ENCODE results near the gene OSBPL3.
"Not testable (repeated sequence)": the region's sequence is repeated elsewhere in the genome, so short reads cannot be mapped to it uniquely, and the experiment has no call there.

OSBPL3 gene

GRCh38 chr7:24798261-24798660, 181.7 kb downstream of the OSBPL3 start:
- no peaks in the 10 kb centered on the region for H3K9me3 ChIP-seq (ENCODE audit: control insufficient read depth, low read depth, low read length)
- H3K9ac ChIP-seq (ENCODE audit: low read length) = no peak overlapping the region
- no peaks in the 10 kb centered on the region for H3K27me3 ChIP-seq (ENCODE audit: control insufficient read depth, insufficient read depth, low read length)
- H3K4me3 ChIP-seq (ENCODE audit: low read length) = no peak overlapping the region
- no peaks in the 10 kb centered on the region for H3K36me3 ChIP-seq (ENCODE audit: control insufficient read depth, low read depth, low read length)
- peaks cover 7% of the 10 kb centered on the region for H3K4me1 ChIP-seq (ENCODE audit: control insufficient read depth, low read depth, low read length)
- H3K27ac ChIP-seq (ENCODE audit: low read length) = no peak overlapping the region

GRCh38 chr7:24797270-24797669, 182.7 kb downstream of the OSBPL3 start:
- H3K4me3 ChIP-seq (ENCODE audit: low read length) = no peak overlapping the region
- no peak overlapping the region for H3K27ac ChIP-seq (ENCODE audit: low read length)
- peaks cover 6% of the 10 kb centered on the region for H3K4me1 ChIP-seq (ENCODE audit: control insufficient read depth, low read depth, low read length)
- no peak overlapping the region for H3K9ac ChIP-seq (ENCODE audit: low read length)
- no peaks in the 10 kb centered on the region for H3K36me3 ChIP-seq (ENCODE audit: control insufficient read depth, low read depth, low read length)
- H3K27me3 ChIP-seq (ENCODE audit: control insufficient read depth, insufficient read depth, low read length) = no peaks in the 10 kb centered on the region
- H3K9me3 ChIP-seq (ENCODE audit: control insufficient read depth, low read depth, low read length) = no peaks in the 10 kb centered on the region

- Histone ChIP-seq H3K27me3 (ENCODE audit: control insufficient read depth, insufficient read depth, low read length) (no peaks in the 10 kb centered on the region), H3K4me3 (ENCODE audit: low read length) (no peak overlapping the region), H3K9me3 (ENCODE audit: control insufficient read depth, low read depth, low read length) (no peaks in the 10 kb centered on the region), H3K9ac (ENCODE audit: low read length) (no peak overlapping the region), H3K27ac (ENCODE audit: low read length) (no peak overlapping the region), H3K36me3 (ENCODE audit: control insufficient read depth, low read depth, low read length) (no peaks in the 10 kb centered on the region), H3K4me1 (ENCODE audit: control insufficient read depth, low read depth, low read length) (peaks cover 3% of the 10 kb centered on the region)
Observed at GRCh38 chr7:24795407-24795767, 184.6 kb downstream of the OSBPL3 start.

- H3K4me3 ChIP-seq (ENCODE audit: low read length); H3K27ac ChIP-seq (ENCODE audit: low read length); H3K4me1 ChIP-seq (ENCODE audit: control insufficient read depth, low read depth, low read length); H3K36me3 ChIP-seq (ENCODE audit: control insufficient read depth, low read depth, low read length); H3K9ac ChIP-seq (ENCODE audit: low read length); H3K9me3 ChIP-seq (ENCODE audit: control insufficient read depth, low read depth, low read length); H3K27me3 ChIP-seq (ENCODE audit: control insufficient read depth, insufficient read depth, low read length): not testable (repeated sequence)
Observed at GRCh38 chr7:24794751-24795406, 185.1 kb downstream of the OSBPL3 start.

- Histone ChIP-seq H3K9me3 (ENCODE audit: control insufficient read depth, low read depth, low read length) (no peaks in the 10 kb centered on the region), H3K36me3 (ENCODE audit: control insufficient read depth, low read depth, low read length) (no peaks in the 10 kb centered on the region), H3K27ac (ENCODE audit: low read length) (no peak overlapping the region), H3K4me3 (ENCODE audit: low read length) (no peak overlapping the region), H3K4me1 (ENCODE audit: control insufficient read depth, low read depth, low read length) (peaks cover 3% of the 10 kb centered on the region), H3K9ac (ENCODE audit: low read length) (no peak overlapping the region), H3K27me3 (ENCODE audit: control insufficient read depth, insufficient read depth, low read length) (no peaks in the 10 kb centered on the region)
Observed at GRCh38 chr7:24793982-24794648, 185.9 kb downstream of the OSBPL3 start.

- H3K36me3 ChIP-seq (ENCODE audit: control insufficient read depth, low read depth, low read length) = no peaks in the 10 kb centered on the region
- no peaks in the 10 kb centered on the region for H3K27me3 ChIP-seq (ENCODE audit: control insufficient read depth, insufficient read depth, low read length)
- no peak overlapping the region for H3K27ac ChIP-seq (ENCODE audit: low read length)
- H3K4me1 ChIP-seq (ENCODE audit: control insufficient read depth, low read depth, low read length) = peaks cover 1% of the 10 kb centered on the region
- no peak overlapping the region for H3K4me3 ChIP-seq (ENCODE audit: low read length)
- no peak overlapping the region for H3K9ac ChIP-seq (ENCODE audit: low read length)
- peaks cover 6% of the 10 kb centered on the region for H3K9me3 ChIP-seq (ENCODE audit: control insufficient read depth, low read depth, low read length)
Observed at GRCh38 chr7:24788961-24789576, 190.9 kb downstream of the OSBPL3 start.

GRCh38 chr7:24788075-24788474, 191.9 kb downstream of the OSBPL3 start:
- Histone ChIP-seq H3K9me3 (ENCODE audit: control insufficient read depth, low read depth, low read length) (peaks cover 10% of the 10 kb centered on the region), H3K36me3 (ENCODE audit: control insufficient read depth, low read depth, low read length) (no peaks in the 10 kb centered on the region), H3K9ac (ENCODE audit: low read length) (no peak overlapping the region), H3K27ac (ENCODE audit: low read length) (no peak overlapping the region), H3K4me1 (ENCODE audit: control insufficient read depth, low read depth, low read length) (no peaks in the 10 kb centered on the region), H3K27me3 (ENCODE audit: control insufficient read depth, insufficient read depth, low read length) (no peaks in the 10 kb centered on the region), H3K4me3 (ENCODE audit: low read length) (no peak overlapping the region)

GRCh38 chr7:24786941-24787340, 193.0 kb downstream of the OSBPL3 start:
- no peak overlapping the region for H3K4me3 ChIP-seq (ENCODE audit: low read length)
- no peaks in the 10 kb centered on the region for H3K4me1 ChIP-seq (ENCODE audit: control insufficient read depth, low read depth, low read length)
- no peaks in the 10 kb centered on the region for H3K27me3 ChIP-seq (ENCODE audit: control insufficient read depth, insufficient read depth, low read length)
- H3K9ac ChIP-seq (ENCODE audit: low read length) = no peak overlapping the region
- H3K36me3 ChIP-seq (ENCODE audit: control insufficient read depth, low read depth, low read length) = no peaks in the 10 kb centered on the region
- H3K9me3 ChIP-seq (ENCODE audit: control insufficient read depth, low read depth, low read length) = peaks cover 12% of the 10 kb centered on the region
- no peak overlapping the region for H3K27ac ChIP-seq (ENCODE audit: low read length)

- Histone ChIP-seq H3K9me3 (ENCODE audit: control insufficient read depth, low read depth, low read length) (peaks cover 12% of the 10 kb centered on the region), H3K9ac (ENCODE audit: low read length) (no peak overlapping the region), H3K4me3 (ENCODE audit: low read length) (no peak overlapping the region), H3K4me1 (ENCODE audit: control insufficient read depth, low read depth, low read length) (no peaks in the 10 kb centered on the region), H3K27me3 (ENCODE audit: control insufficient read depth, insufficient read depth, low read length) (no peaks in the 10 kb centered on the region), H3K36me3 (ENCODE audit: control insufficient read depth, low read depth, low read length) (no peaks in the 10 kb centered on the region), H3K27ac (ENCODE audit: low read length) (no peak overlapping the region)
Observed at GRCh38 chr7:24786306-24786705, 193.7 kb downstream of the OSBPL3 start.

GRCh38 chr7:24784277-24784676, 195.7 kb downstream of the OSBPL3 start:
- Histone ChIP-seq H3K4me1 (ENCODE audit: control insufficient read depth, low read depth, low read length) (no peaks in the 10 kb centered on the region), H3K9ac (ENCODE audit: low read length) (no peak overlapping the region), H3K36me3 (ENCODE audit: control insufficient read depth, low read depth, low read length) (no peaks in the 10 kb centered on the region), H3K27ac (ENCODE audit: low read length) (no peak overlapping the region), H3K9me3 (ENCODE audit: control insufficient read depth, low read depth, low read length) (peaks cover 12% of the 10 kb centered on the region), H3K4me3 (ENCODE audit: low read length) (no peak overlapping the region), H3K27me3 (ENCODE audit: control insufficient read depth, insufficient read depth, low read length) (no peaks in the 10 kb centered on the region)

GRCh38 chr7:24783698-24784097, 196.3 kb downstream of the OSBPL3 start:
- Histone ChIP-seq H3K4me1 (ENCODE audit: control insufficient read depth, low read depth, low read length) (no peaks in the 10 kb centered on the region), H3K9me3 (ENCODE audit: control insufficient read depth, low read depth, low read length) (peaks cover 9% of the 10 kb centered on the region), H3K4me3 (ENCODE audit: low read length) (no peak overlapping the region), H3K9ac (ENCODE audit: low read length) (no peak overlapping the region), H3K27me3 (ENCODE audit: control insufficient read depth, insufficient read depth, low read length) (no peaks in the 10 kb centered on the region), H3K36me3 (ENCODE audit: control insufficient read depth, low read depth, low read length) (no peaks in the 10 kb centered on the region), H3K27ac (ENCODE audit: low read length) (no peak overlapping the region)

- Histone ChIP-seq H3K4me1 (ENCODE audit: control insufficient read depth, low read depth, low read length) (no peaks in the 10 kb centered on the region), H3K9ac (ENCODE audit: low read length) (no peak overlapping the region), H3K27me3 (ENCODE audit: control insufficient read depth, insufficient read depth, low read length) (no peaks in the 10 kb centered on the region), H3K4me3 (ENCODE audit: low read length) (no peak overlapping the region), H3K27ac (ENCODE audit: low read length) (no peak overlapping the region), H3K36me3 (ENCODE audit: control insufficient read depth, low read depth, low read length) (no peaks in the 10 kb centered on the region), H3K9me3 (ENCODE audit: control insufficient read depth, low read depth, low read length) (peaks cover 6% of the 10 kb centered on the region)
Observed at GRCh38 chr7:24781106-24781505, 198.9 kb downstream of the OSBPL3 start.

Data from iPS-18a (cell line).